HCT116 (cell line): ENCODE data around the gene SLC6A12. TPM values are rescaled to one million over a fixed set of nuclear protein-coding genes. Genes with fewer than 3 reads are reported as not detected.

ENCODE experiments used
- ATAC-seq: fragments of 200-7000 bp; cut with Tn5 transposase; 2 replicates; pipeline ENCODE4 v1.9.1; 2020; ENCODE audit warnings: mild to moderate bottlenecking, moderate library complexity
- BruUV-seq: library from RNA; stranded (reverse); fragments of 400-500 nt; replicated peaks from 2 replicates; lab custom pipeline; 2021; lab: Mats Ljungman, UMichigan
- CTCF ChIA-PET: fragments of 300-600 bp; sonication (Branson Sonifier 250); formaldehyde crosslinking; loops from one replicate; lab custom pipeline; 2021; ENCODE audit warnings: antibody characterized with exemption; lab: Charles Lee
- POLR2A ChIA-PET: fragments of 300-600, 350-600 bp; sonication (Branson Sonifier 250); formaldehyde crosslinking; loops from one replicate; lab custom pipeline; 2021; ENCODE audit warnings: antibody characterized with exemption; lab: Charles Lee
- RAD21 ChIA-PET, 2 experiments: fragments of 300-600 bp; sonication (Branson Sonifier 250); formaldehyde crosslinking; loops; one replicate each; lab custom pipeline; 2023; ENCODE audit warnings: low total read pairs in 2 of 2; ENCODE audit not compliant: uncharacterized antibody in 2 of 2, unreplicated experiment in 2 of 2, low non-redundant PET in 1 of 2; lab: Charles Lee
- DNase-seq: peaks from one replicate; pipeline ENCODE4 v3.0.0-alpha.2; 2010; ENCODE audit warnings: low read depth, low spot score
- H2AFZ ChIP-seq: fragments of 200-600 bp; shearing (Covaris generic), sonication (generic); 2 replicates; pipeline ENCODE4 v1.6.1; 2017; ENCODE audit warnings: low read depth, mixed run types, mixed read lengths, antibody characterized with exemption, low read length; ENCODE audit not compliant: poor library complexity, severe bottlenecking
- H3K27ac ChIP-seq: 2 replicates; pipeline ENCODE4 v1.5.1; 2012; ENCODE audit warnings: low read depth, low read length
- H3K27me3 ChIP-seq: fragments of 200-600 bp; sonication (generic); 2 replicates; pipeline ENCODE4 v1.6.1; 2016; ENCODE audit warnings: mixed run types, low read length, mixed read lengths; ENCODE audit not compliant: insufficient read depth
- H3K36me3 ChIP-seq, 2 experiments: fragments of 200-500 bp in 1 of 2; fragments of 200-600 bp in 1 of 2; sonication (Bioruptor generic) in 1 of 2; sonication (generic) in 1 of 2; 2 replicates each; pipeline versions ENCODE4 v1.5.1 to v1.6.1; 2014 to 2016; ENCODE audit warnings: low read length in 2 of 2, inconsistent platforms in 1 of 2, mixed read lengths in 1 of 2, mixed run types in 1 of 2; ENCODE audit not compliant: insufficient read depth in 2 of 2, control insufficient read depth in 1 of 2
- H3K4me1 ChIP-seq, 2 experiments: fragments of 200-600 bp in 1 of 2; sonication (generic) in 1 of 2; 2 replicates each; pipeline versions ENCODE4 v1.5.1 to v1.6.1; 2012 to 2017; ENCODE audit warnings: low read length in 2 of 2, inconsistent platforms in 1 of 2, mild to moderate bottlenecking in 1 of 2, mixed read lengths in 1 of 2, mixed run types in 1 of 2, moderate library complexity in 1 of 2; ENCODE audit not compliant: insufficient read depth in 2 of 2, control insufficient read depth in 1 of 2
- H3K4me2 ChIP-seq: fragments of 200-600 bp; sonication (generic); 2 replicates; pipeline ENCODE4 v1.6.1; 2017; ENCODE audit warnings: mixed run types, low read length, mixed read lengths
- H3K4me3 ChIP-seq, 2 experiments: fragments of 200-600 bp in 1 of 2; sonication (generic) in 1 of 2; replicated peaks in 1 of 2; 2 replicates each; pipeline ENCODE4 v1.5.1; 2011 to 2016; ENCODE audit warnings: low read length in 2 of 2, control low read depth in 1 of 2, low read depth in 1 of 2, mild to moderate bottlenecking in 1 of 2, mixed read lengths in 1 of 2, mixed run types in 1 of 2
- H3K79me2 ChIP-seq: fragments of 200-600 bp; sonication (generic); 2 replicates; pipeline ENCODE4 v1.6.1; 2017; ENCODE audit warnings: mild to moderate bottlenecking, mixed run types, low read length, moderate library complexity, mixed read lengths; ENCODE audit not compliant: insufficient read depth
- H3K9ac ChIP-seq: fragments of 200-600 bp; sonication (generic); 2 replicates; pipeline ENCODE4 v1.6.1; 2016; ENCODE audit warnings: low read length, mixed read lengths
- H3K9me2 ChIP-seq: fragments of 200-600 bp; sonication (generic), shearing (Covaris generic); 2 replicates; pipeline ENCODE4 v1.6.1; 2017; ENCODE audit warnings: mixed run types, mild to moderate bottlenecking, moderate library complexity; ENCODE audit not compliant: insufficient read depth
- H3K9me3 ChIP-seq, 2 experiments: fragments of 200-500 bp in 1 of 2; fragments of 200-600 bp in 1 of 2; sonication (Bioruptor generic) in 1 of 2; sonication (generic) in 1 of 2; 2 replicates each; pipeline ENCODE4 v1.6.1; 2014 to 2017; ENCODE audit warnings: low read length in 2 of 2, mixed read lengths in 2 of 2, inconsistent platforms in 1 of 2, low read depth in 1 of 2, mild to moderate bottlenecking in 1 of 2, mixed run types in 1 of 2, moderate library complexity in 1 of 2; ENCODE audit not compliant: control insufficient read depth in 1 of 2, insufficient read depth in 1 of 2
- H4K20me1 ChIP-seq: fragments of 200-600 bp; sonication (generic), shearing (Covaris generic); 2 replicates; pipeline ENCODE4 v1.6.1; 2017; ENCODE audit warnings: mixed run types, mild to moderate bottlenecking, moderate library complexity; ENCODE audit not compliant: insufficient read depth
- CBX3 ChIP-seq: IDR thresholded peaks from 2 replicates; pipeline ENCODE4 v1.6.1; 2012; ENCODE audit warnings: low read depth
- ELF1 ChIP-seq: IDR thresholded peaks from 2 replicates; pipeline ENCODE4 v1.6.1; 2012; ENCODE audit warnings: low read depth, borderline replicate concordance
- FOSL1 ChIP-seq: IDR thresholded peaks from 2 replicates; pipeline ENCODE4 v1.6.1; 2012; ENCODE audit warnings: low read depth
- POLR2AphosphoS5 ChIP-seq: IDR thresholded peaks from 2 replicates; pipeline ENCODE4 v1.6.1; 2011; ENCODE audit warnings: mild to moderate bottlenecking, low read depth, low read length, moderate library complexity
- intact Hi-C: fragments of 100-400 bp; cut with micrococcal nuclease; formaldehyde crosslinking; loops from 2 replicates; pipeline ENCODE4 v1.10.0; 2022
- total RNA-seq: library from RNA; stranded (reverse); gene quantifications from one replicate; pipeline ENCODE4 v1.2.1, GENCODE V29; 2021; ENCODE audit not compliant: unreplicated experiment
- TF ChIP-seq, protein P1 (sequence below), 3 experiments: fragments of 200-600 bp in 1 of 3; sonication (generic) in 1 of 3; IDR thresholded peaks in 2 of 3; conservative IDR thresholded peaks in 1 of 3; 2 replicates each; pipeline ENCODE4 v1.5.1; 2012 to 2017; ENCODE audit warnings: low read depth in 2 of 3, low read length in 2 of 3, antibody characterized with exemption in 1 of 3, borderline replicate concordance in 1 of 3, control low read depth in 1 of 3, mild to moderate bottlenecking in 1 of 3, mixed read lengths in 1 of 3, mixed run types in 1 of 3, moderate library complexity in 1 of 3; ENCODE audit not compliant: insufficient read depth in 1 of 3
- TF ChIP-seq, protein P2 (sequence below): IDR thresholded peaks from 2 replicates; pipeline ENCODE4 v1.6.1; 2011; ENCODE audit warnings: mild to moderate bottlenecking, low read length, moderate library complexity; ENCODE audit not compliant: insufficient replicate concordance; ENCODE audit errors: extremely low read depth

The SLC6A12 gene
- total RNA-seq, 1 experiment from 2014 or later: 0.64 TPM

DNA sequence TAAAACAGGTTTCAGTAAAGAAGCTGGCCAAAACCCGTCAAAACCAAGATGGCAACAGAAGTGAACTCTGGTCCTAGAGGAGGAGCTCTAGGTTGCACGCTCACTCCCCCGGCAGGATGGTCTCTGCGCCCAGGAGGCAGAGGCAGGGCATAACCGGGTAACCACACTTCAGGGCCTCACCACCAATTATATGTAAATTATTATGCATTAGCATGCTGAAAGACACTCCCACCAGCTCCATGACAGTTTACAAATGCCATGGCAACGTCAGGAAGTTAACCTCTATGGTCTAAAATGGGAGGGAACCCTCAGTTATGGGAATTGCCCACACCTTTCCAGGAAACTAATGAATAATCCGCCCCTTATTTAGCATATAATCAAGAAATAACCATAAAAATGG, 20.1 kb upstream of the SLC6A12 start:
- BruUV-seq: no TSS peak
- TF ChIP-seq POLR2AphosphoS5 (no peak), CBX3 (no peak), ELF1 (no peak), FOSL1 (no peak)
- TF ChIP-seq, protein P1, sequence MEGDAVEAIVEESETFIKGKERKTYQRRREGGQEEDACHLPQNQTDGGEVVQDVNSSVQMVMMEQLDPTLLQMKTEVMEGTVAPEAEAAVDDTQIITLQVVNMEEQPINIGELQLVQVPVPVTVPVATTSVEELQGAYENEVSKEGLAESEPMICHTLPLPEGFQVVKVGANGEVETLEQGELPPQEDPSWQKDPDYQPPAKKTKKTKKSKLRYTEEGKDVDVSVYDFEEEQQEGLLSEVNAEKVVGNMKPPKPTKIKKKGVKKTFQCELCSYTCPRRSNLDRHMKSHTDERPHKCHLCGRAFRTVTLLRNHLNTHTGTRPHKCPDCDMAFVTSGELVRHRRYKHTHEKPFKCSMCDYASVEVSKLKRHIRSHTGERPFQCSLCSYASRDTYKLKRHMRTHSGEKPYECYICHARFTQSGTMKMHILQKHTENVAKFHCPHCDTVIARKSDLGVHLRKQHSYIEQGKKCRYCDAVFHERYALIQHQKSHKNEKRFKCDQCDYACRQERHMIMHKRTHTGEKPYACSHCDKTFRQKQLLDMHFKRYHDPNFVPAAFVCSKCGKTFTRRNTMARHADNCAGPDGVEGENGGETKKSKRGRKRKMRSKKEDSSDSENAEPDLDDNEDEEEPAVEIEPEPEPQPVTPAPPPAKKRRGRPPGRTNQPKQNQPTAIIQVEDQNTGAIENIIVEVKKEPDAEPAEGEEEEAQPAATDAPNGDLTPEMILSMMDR (IDR thresholded peaks at IDR 0.05 in 2 of 3, conservative IDR thresholded peaks at IDR 0.05 in 1 of 3; ENCODE audit: borderline replicate concordance in 1 of 3, insufficient read depth in 1 of 3, low read depth in 2 of 3, low read length in 2 of 3): no peak
- TF ChIP-seq, protein P2, sequence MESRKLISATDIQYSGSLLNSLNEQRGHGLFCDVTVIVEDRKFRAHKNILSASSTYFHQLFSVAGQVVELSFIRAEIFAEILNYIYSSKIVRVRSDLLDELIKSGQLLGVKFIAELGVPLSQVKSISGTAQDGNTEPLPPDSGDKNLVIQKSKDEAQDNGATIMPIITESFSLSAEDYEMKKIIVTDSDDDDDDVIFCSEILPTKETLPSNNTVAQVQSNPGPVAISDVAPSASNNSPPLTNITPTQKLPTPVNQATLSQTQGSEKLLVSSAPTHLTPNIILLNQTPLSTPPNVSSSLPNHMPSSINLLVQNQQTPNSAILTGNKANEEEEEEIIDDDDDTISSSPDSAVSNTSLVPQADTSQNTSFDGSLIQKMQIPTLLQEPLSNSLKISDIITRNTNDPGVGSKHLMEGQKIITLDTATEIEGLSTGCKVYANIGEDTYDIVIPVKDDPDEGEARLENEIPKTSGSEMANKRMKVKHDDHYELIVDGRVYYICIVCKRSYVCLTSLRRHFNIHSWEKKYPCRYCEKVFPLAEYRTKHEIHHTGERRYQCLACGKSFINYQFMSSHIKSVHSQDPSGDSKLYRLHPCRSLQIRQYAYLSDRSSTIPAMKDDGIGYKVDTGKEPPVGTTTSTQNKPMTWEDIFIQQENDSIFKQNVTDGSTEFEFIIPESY: no peak
- H3K9ac ChIP-seq: no peak overlapping the region
- DNase-seq (no peak), ATAC-seq (no peak)
- no peaks in the 10 kb centered on the region for H3K4me1 ChIP-seq
- no peak overlapping the region for H3K4me2 ChIP-seq
- 0 out of 2 replicates have a peak, but pooled peaks cover 3% of the 10 kb centered on the region for H3K27me3 ChIP-seq
- H3K36me3 ChIP-seq: no peaks in the 10 kb centered on the region
- no peaks in the 10 kb centered on the region for H3K79me2 ChIP-seq
- intact Hi-C loops: no loop called here
- ChIA-PET CTCF (no interaction called here), RAD21 (no interaction called here), POLR2A (no interaction called here)
- H3K9me3 ChIP-seq: peaks cover 6 to 7% of the 10 kb centered on the region in 2 experiments; a peak in 2 of 4 replicates
- no peak overlapping the region for H3K27ac ChIP-seq
- no peaks in the 10 kb centered on the region for H4K20me1 ChIP-seq
- H2AFZ ChIP-seq: no peak overlapping the region
- no peak overlapping the region for H3K4me3 ChIP-seq
- H3K9me2 ChIP-seq: no peaks in the 10 kb centered on the region
